NB4 (cell line): ENCODE measurements around the gene MACROD2.

ENCODE experiments used
- DNase-seq: peaks from one replicate; pipeline ENCODE4 v3.0.0; 2010; ENCODE audit warnings: low read depth
- H3K4me3 ChIP-seq: one replicate; pipeline ENCODE4 v1.5.1; 2011; ENCODE audit warnings: mild to moderate bottlenecking, low read depth, low read length, moderate library complexity
- CTCF ChIP-seq: IDR thresholded peaks from one replicate; pipeline ENCODE4 v1.5.1; 2012; ENCODE audit warnings: low read depth, low read length
- MAX ChIP-seq: IDR thresholded peaks from 2 replicates; pipeline ENCODE4 v1.6.1; 2011; ENCODE audit warnings: low read depth, low read length
- MYC ChIP-seq: IDR thresholded peaks from 2 replicates; pipeline ENCODE4 v1.6.1; 2011; ENCODE audit warnings: low read depth, low read length
- POLR2A ChIP-seq: IDR thresholded peaks from 2 replicates; pipeline ENCODE4 v1.6.1; 2011; ENCODE audit warnings: mild to moderate bottlenecking; ENCODE audit not compliant: insufficient read length; ENCODE audit errors: extremely low read depth

Gene MACROD2

GRCh38 chr20:15071085-15071808, 1075.9 kb downstream of the MACROD2 start:
- H3K4me3 ChIP-seq, result no peak overlapping the region
- DNase-seq, result no peak
- TF ChIP-seq POLR2A, result no peak
- TF ChIP-seq MYC, result no peak
- no peak for TF ChIP-seq CTCF
- TF ChIP-seq MAX, result no peak

GRCh38 chr20:15072316-15072715, 1077.0 kb downstream of the MACROD2 start:
- no peak for TF ChIP-seq MAX
- TF ChIP-seq MYC, result no peak
- no peak for TF ChIP-seq CTCF
- TF ChIP-seq POLR2A, result no peak
- no peak for DNase-seq
- H3K4me3 ChIP-seq, result no peak overlapping the region

- H3K4me3 ChIP-seq, result no peak overlapping the region
- no peak for DNase-seq
- TF ChIP-seq MYC, result no peak
- TF ChIP-seq MAX, result no peak
- TF ChIP-seq POLR2A, result no peak
- TF ChIP-seq CTCF, result no peak
Observed at GRCh38 chr20:15075586-15075985, 1080.3 kb downstream of the MACROD2 start.

- TF ChIP-seq POLR2A (no peak), MYC (no peak), CTCF (no peak), MAX (no peak)
- no peak for DNase-seq
Observed at GRCh38 chr20:15076785-15077184, 1081.5 kb downstream of the MACROD2 start.

GRCh38 chr20:15077733-15078250, 1082.5 kb downstream of the MACROD2 start:
- TF ChIP-seq CTCF (no peak), POLR2A (no peak), MAX (no peak), MYC (no peak)
- H3K4me3 ChIP-seq, result no peak overlapping the region
- no peak for DNase-seq

More at GRCh38 chr20:15076785-15077184, 1081.5 kb downstream of the MACROD2 start:
- H3K4me3 ChIP-seq, result no peak overlapping the region
